NCI-H82 treated with DMSO at 0.1 percent for 48 hours (cell line): ENCODE measurements around the gene FRMD3.

Experiments
- DNase-seq: peaks from one replicate; lab custom pipeline; 2025; ENCODE audit not compliant: unreplicated experiment; lab: John Stamatoyannopoulos, UW

FRMD3 gene

DNA sequence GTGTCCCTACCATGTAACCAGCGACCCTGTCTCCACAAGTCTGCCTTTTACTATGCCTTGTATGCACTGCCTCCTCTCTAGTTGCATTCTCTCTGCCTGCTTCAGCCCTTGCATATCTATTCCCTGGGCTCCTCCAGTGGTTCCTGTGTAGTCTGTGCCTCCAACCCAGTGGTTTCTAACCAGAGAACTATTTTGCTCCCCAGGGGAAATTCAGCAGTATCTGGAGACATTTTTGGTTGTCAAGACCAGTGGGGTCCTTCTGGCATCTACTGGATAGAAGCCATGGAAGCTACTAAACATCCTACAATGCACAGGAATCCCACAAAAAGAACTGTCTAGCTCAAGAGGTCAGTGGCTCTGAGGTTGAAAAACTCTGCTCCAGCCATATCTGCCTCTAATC, 251.2 kb downstream of the FRMD3 start:
- DNase-seq: no peak

DNA sequence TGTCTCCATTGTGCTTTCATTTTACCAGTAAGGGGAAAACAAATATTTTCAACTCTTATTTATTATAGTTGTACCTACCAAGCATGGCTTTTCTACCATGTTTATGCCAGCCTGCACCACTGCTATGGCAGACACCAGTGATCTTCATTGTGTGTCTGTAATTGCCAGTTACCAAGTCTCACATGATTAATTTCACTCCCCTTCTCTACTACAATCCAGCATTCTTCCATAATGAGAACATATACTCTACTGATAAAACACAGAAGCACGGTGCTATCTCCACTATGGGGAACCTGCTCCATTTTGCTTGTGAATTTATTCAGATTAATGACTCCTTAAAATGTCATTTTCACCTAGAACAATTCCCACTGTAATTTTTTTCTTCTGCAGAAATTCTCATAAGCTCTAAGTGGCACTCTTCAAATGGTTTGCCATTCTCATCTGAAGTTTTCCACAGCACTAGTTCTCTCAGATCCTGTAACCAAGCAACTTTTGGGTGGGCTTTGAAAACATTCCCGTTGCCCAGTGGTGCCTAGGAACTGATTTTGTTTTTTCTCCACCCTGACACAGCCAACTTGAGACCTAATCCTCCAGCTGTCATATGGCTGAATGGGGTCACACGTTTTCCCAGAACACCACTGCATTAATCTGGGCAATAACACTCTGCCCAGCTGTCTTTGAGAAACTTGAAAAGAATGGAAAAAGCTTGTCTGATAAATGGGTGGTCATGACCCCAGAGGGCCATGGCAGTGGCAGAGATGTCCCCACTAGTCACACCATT, 252.6 kb downstream of the FRMD3 start:
- peak; percentile 55 for DNase-seq

DNA sequence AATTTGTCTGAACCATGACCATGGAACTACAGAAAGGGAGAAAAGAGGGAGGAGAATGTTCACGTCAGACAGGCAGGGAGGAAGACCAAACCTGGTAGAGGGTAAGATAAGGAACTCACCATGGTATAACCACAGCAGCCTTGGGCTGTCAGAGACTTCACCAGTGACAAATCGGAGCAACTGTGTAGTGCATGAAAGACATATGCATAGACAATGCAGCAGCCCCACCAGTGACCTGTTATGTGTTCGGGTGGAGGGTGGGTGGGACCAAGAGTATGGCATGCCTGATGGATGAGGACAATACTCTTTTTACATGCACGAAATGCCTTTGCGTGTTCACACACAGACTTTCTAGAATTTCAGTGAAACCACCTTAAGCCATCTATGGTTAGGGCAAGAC, 253.5 kb downstream of the FRMD3 start:
- DNase-seq: no peak

DNA sequence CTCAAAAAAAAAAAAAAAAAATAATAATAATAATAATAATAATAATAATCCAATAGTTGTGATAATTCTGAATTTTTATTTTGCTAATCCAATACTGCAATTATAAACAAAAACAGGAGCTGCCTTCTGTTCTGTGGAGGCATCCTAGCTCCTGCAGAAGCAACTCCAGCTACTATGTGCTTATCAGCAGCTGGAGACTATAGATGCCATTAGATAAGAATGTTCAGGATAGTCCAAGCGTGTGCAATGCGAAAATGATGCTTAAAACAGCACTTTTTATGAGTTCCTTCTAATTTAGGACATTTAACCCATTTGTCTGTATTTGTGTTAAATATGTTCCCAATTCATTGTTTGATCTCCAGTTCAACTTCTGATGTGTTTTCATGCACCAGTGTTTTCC, 254.7 kb downstream of the FRMD3 start:
- DNase-seq: no peak

- no peak for DNase-seq
Measured at GRCh38 chr9:83281306-83282255, 256.6 kb downstream of the FRMD3 start.

DNA sequence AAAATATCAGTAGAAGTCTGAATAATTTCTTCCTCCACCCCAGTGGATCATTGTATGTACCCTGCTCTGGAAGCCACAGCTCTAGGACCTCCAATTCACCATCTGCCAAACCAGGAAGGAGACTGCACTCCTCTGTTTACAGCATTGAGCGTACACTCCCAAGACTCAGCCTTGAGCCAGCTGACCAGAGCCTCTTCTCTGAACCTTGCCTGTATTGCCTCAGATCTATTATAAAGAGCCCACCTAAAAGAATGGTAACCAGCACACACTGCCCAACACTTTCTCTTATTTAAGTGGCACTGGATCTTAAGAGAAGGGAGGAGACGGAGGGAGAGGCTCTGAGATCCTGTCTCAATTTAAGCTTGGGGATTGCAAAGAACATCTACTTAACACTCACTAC, 257.4 kb downstream of the FRMD3 start:
- no peak for DNase-seq

DNA sequence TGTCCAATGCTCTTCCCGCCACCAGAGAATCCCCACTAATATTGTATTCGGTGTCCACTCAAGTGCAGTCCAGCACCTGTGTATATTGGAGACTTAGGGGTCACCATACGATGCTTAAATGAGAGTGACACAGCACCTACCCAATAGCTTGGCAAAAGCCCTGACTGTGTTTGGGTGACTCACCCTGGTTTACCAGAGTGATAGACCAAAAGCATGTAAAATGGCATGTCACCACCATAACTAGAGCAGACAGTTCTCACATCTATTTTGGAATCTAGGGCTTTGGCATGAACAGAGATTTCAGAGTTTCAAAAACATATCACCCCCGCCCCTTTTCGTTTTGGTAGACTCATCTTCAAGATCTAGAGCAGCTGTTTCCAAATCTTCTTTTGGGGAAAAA, 257.9 kb downstream of the FRMD3 start:
- DNase-seq: no peak

GRCh38 chr9:83274787-83275186, 263.4 kb downstream of the FRMD3 start:
- no peak for DNase-seq

DNA sequence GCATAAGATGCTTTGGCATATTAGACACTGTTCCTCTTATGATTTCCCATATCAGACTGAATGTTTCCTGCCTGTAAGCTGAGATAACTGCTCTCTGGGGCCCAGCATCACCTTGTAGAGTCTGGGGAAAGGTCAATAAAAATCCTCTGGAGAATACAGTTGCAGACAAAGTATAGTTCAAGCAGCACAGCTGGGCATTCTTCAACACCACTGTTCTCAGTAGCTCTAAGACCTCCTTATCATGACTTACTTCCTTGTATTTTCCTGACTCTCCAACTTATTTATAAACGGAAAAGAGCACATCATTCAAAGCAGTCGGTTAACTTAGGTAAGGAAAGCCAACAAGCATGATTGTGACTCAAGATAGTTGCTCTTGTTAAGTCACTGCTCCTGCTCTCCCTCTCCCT, 266.5 kb downstream of the FRMD3 start:
- no peak for DNase-seq

DNA sequence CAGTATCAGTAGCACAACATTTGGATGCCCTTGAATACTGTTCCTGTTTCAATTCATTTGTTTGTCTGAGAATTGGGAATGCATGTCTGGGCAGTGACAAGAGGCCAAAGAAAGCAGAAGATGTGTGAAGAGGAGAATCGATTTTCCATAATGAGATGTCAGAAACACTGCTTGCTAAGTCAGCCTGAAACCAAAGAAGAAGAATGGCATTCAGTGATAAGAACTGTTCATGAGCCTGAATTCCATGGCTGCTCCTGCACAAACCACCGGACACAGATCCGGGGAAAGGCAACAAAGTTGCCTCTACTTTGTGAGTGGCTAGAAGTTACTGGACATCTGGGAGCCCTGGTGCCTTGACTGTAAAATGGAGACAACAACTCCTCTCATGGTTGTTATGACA, 268.1 kb downstream of the FRMD3 start:
- no peak for DNase-seq

DNA sequence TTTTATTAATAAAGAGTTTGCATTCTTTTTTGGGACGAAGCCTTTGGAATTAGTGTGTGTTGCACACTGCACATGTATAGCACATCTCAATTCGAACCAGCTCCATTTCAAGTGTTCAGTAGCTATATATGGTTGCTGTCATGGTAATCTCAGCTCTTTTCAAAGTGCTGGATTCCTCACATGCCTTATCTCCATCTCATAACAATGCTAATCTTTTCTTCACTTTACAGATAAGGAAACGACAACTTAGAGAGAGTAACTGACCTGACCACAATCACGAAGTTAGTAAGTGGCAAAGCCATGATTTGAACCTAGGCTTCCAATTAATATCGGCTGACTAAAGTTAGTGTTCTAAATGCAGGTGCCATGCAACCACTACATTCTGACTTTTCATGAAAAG, 270.5 kb downstream of the FRMD3 start:
- DNase-seq: no peak

DNA sequence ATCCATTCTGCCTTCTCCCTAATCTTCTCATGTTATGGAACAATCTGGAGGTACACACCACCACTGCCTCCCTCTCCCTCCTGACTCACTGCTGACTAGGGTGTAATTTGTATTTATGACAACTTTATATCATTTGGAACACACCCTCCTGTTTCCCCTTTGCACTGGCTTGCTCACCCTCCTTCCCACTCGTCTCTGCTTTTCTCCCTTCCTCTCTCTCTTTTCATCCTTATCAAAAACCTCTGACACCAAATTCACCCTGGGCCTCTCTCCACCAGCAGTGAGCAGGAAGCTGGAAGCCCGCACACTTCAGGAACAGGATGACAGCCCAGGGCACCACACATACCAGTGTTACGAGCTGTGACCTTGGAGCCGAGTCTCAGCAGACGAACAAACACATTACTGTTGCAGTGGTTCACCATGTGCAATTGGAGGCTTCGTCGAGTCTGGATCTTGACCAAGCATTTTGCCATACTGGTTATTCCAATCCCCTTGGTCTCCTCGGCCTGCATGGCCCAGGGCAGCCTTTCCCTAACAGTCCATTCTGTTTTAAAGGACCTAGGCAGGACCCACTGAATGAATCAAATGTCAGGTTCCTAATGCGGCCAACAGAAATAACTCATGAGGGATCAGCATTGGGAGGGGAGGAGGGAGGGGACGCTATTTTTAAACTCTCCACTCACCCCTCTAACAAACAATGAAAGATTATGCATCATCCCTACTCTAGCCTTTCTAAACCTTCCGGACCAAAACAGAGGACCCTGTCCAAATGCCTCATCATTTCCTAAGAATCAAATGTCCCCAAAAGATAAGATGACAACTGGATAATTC, 271.3 kb downstream of the FRMD3 start:
- DNase-seq: no peak

DNA sequence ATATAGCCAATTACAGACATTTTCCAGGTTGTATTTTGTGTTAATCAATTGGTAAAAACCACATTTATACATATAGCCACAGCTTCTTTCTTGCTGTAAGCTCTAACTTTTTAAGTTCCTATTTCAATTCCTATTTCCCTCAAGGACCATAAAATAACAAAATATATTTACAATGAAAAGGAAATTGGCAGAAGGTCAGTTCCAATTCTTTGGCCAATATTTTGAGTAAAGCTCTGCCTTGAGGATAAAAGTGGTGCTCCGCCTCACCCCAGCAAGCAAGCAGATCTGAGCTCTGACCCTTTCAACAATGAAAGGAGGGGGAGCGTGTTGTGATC, 271.9 kb downstream of the FRMD3 start:
- DNase-seq: no peak

GRCh38 chr9:83264315-83264714, 273.9 kb downstream of the FRMD3 start:
- no peak for DNase-seq

DNA sequence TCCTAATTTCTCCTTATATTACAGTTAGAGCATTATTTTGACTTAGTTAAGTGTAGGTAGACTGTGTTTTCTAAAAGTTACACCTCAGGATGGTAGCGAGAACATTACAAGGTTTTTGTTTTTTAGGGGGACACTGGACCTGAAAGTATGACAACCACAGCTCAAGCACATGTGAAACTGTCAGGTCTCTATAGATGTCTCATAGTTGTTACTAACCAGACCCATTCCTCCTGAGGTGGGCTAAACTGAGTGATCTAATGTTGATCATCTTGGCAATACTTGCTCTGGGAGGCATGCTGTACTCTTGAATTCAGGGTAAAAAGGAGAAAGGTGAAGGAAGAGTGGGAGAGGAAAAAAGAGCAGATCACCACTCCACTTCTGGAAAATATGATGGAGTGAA, 278.6 kb downstream of the FRMD3 start:
- DNase-seq: no peak

DNA sequence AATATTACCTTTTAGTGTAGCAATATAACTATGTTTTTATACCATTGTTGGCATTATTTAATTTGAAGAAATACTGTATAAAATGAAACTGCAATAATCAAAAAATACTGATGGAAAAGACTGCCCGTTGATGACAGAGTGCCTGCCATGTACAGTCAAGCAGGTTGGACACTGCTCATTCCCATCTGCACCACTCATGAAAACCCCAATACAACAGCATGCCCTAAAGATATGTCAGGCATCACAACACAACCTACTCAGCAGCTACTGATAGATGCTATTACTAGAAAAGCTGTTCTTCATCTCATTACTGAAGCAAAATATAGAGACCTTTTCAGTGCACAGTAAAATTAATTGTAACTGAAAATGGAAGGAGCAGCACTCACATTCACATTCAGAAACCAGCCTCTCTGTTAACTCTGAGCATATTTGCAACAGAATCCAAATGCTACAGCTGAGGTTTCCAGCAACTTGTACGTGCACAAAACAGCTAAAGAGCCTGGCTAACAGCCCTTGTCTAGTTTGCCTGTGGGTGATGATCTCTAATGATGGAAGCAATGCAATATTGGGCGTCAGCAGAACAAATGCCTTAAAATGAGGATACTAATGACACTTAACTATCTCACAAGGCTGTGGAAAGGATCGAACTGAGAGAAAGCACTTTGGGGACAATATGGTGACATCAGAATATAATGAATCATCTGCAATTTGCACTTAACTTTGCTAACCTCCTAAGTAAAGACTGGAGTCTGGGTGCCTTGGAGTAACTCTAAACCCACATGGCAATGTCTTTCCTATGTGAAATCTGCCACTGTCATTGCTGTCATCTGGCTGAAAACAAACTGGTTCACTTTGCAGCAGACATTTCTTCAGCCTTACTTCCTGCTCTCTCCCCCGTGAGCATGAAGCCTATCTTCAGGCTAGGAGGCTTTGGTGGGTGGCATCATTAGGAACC, 280.0 kb downstream of the FRMD3 start:
- no peak for DNase-seq

GRCh38 chr9:83247732-83248131, 290.5 kb downstream of the FRMD3 start:
- DNase-seq: no peak

GRCh38 chr9:83245979-83246659, 292.1 kb downstream of the FRMD3 start:
- DNase-seq: no peak

DNA sequence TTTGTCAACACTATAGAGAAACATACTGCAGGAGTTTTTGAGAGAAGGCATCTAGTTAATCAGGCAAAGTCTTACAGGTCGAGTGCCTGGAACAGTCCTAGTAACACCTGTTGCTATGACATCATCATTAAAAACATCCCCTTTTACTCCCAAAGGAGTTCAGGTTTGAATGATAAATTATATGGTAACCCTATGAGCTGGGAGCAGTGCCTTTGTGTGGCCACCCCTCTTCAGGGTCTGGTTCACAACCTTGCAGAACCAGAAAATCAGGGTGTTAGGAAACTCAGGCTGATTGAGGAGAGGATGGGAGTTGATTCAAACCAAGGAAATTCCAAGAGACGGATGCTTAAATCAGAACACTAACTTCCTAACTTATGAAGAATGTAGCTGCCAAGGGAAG, 296.1 kb downstream of the FRMD3 start:
- DNase-seq: no peak

DNA sequence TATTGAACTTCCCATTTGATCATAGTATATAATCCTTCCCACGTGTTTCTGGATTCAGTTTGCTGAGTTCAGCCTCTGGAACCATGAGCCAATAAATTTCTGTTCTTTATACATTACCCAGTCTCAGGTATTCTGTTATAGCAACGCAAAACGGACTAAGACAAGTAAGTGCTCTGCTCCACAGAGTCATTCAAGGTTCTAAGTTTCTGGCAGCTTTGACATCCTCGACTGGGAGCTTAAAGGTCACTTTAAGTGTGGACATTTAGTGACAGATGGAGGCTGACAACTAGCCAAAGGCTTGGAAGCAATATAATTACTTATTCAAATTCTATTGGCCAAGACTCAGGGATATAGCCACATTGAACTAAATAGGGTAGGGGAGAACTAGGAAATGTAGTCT, 297.5 kb downstream of the FRMD3 start:
- no peak for DNase-seq
